Mesothelial cell of epicardium (in vitro differentiated cells): ENCODE measurements around the gene TTLL11. TPM values are rescaled to one million over a fixed set of nuclear protein-coding genes. Genes with fewer than 3 reads are reported as not detected.
"Not testable (repeated sequence)": the region's sequence is repeated elsewhere in the genome, so short reads cannot be mapped to it uniquely, and the experiment has no call there.

ENCODE experiments used
- DNase-seq, 2 experiments: peaks; one replicate each; pipeline ENCODE4 v3.0.0; 2021; ENCODE audit warnings: low spot score in 2 of 2; ENCODE audit not compliant: unreplicated experiment in 2 of 2
- H3K27ac Mint-ChIP-seq: 2 replicates; pipeline ENCODE4 v1.8.0; 2021; ENCODE audit warnings: mixed read lengths
- H3K27me3 Mint-ChIP-seq: 2 replicates; pipeline ENCODE4 v1.8.0; 2021; ENCODE audit warnings: low read depth, mixed read lengths
- H3K36me3 Mint-ChIP-seq: 2 replicates; pipeline ENCODE4 v1.8.0; 2021; ENCODE audit warnings: mixed read lengths
- H3K4me1 Mint-ChIP-seq: 2 replicates; pipeline ENCODE4 v1.8.0; 2021; ENCODE audit warnings: mixed read lengths
- H3K4me3 Mint-ChIP-seq: 2 replicates; pipeline ENCODE4 v1.8.0; 2021; ENCODE audit warnings: mild to moderate bottlenecking, moderate library complexity, mixed read lengths
- H3K9me3 Mint-ChIP-seq: 2 replicates; pipeline ENCODE4 v1.8.0; 2021; ENCODE audit warnings: mixed read lengths
- total RNA-seq: library from RNA; stranded (reverse); gene quantifications from 3 replicates; pipeline ENCODE4 v1.2.1, GENCODE V29; 2021
- TF ChIP-seq, protein P1 (sequence below): fragments of 200-600 bp; sonication (generic); IDR thresholded peaks from one replicate; pipeline ENCODE4 v1.5.0; 2021; ENCODE audit warnings: antibody characterized with exemption; ENCODE audit not compliant: unreplicated experiment

The TTLL11 gene
- total RNA-seq, 1 donor from 2014 or later: 4.8 TPM

- peaks cover 5% of the 10 kb centered on the region for H3K27me3 Mint-ChIP-seq
- peaks cover 7% of the 10 kb centered on the region for H3K36me3 Mint-ChIP-seq
- peaks cover 5% of the 10 kb centered on the region for H3K4me1 Mint-ChIP-seq
- DNase-seq: no peak
- H3K9me3 Mint-ChIP-seq: peaks cover 13% of the 10 kb centered on the region
- no peak overlapping the region for H3K27ac Mint-ChIP-seq
- no peak overlapping the region for H3K4me3 Mint-ChIP-seq
- TF ChIP-seq, protein P1, sequence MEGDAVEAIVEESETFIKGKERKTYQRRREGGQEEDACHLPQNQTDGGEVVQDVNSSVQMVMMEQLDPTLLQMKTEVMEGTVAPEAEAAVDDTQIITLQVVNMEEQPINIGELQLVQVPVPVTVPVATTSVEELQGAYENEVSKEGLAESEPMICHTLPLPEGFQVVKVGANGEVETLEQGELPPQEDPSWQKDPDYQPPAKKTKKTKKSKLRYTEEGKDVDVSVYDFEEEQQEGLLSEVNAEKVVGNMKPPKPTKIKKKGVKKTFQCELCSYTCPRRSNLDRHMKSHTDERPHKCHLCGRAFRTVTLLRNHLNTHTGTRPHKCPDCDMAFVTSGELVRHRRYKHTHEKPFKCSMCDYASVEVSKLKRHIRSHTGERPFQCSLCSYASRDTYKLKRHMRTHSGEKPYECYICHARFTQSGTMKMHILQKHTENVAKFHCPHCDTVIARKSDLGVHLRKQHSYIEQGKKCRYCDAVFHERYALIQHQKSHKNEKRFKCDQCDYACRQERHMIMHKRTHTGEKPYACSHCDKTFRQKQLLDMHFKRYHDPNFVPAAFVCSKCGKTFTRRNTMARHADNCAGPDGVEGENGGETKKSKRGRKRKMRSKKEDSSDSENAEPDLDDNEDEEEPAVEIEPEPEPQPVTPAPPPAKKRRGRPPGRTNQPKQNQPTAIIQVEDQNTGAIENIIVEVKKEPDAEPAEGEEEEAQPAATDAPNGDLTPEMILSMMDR: no peak
Observed at GRCh38 chr9:121983736-121984135, 109.4 kb downstream of the TTLL11 start.

DNA sequence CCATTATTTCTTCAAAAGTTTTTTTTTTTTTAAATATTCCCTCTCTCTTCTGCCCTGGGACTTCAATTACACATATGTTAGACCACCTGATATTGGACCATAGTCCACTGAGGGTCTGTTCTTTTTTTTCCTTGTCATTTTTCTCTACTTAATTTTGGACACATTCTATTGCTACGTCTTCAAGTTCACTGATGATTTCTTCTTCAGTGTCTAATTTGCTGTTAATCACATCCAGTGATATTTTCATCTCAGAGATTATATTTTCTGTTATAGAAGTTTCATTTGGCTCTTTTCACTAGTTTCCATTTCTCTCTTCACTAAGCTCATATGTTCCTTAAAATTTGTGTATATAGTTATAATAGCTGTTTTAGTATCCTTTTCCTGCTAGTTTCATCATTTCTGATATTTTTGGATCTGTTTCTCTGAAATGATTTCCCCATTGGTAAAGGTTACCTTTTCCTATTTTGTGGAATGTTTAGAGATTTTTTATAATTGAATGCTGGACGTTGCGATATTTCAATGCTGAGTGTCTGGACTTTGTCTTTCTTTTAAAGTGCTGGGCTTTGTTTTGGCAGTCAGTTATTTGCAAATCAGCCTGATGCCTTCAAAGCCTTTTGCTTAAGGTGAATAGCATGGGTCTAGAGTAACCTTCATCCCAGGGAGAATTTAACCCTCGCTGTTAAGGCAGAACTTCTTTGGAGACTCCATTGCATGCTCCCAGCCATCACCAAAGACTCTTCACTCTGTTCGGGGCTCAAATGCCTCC is 111.8 kb downstream of the TTLL11 start:
- peaks cover 7% of the 10 kb centered on the region for H3K36me3 Mint-ChIP-seq
- H3K4me3 Mint-ChIP-seq: no peak overlapping the region
- H3K4me1 Mint-ChIP-seq: peaks cover 5% of the 10 kb centered on the region
- no peak for DNase-seq
- H3K27ac Mint-ChIP-seq: no peak overlapping the region
- H3K9me3 Mint-ChIP-seq: peaks cover 13% of the 10 kb centered on the region
- H3K27me3 Mint-ChIP-seq: peaks cover 6% of the 10 kb centered on the region
- TF ChIP-seq, protein P1: no peak

DNA sequence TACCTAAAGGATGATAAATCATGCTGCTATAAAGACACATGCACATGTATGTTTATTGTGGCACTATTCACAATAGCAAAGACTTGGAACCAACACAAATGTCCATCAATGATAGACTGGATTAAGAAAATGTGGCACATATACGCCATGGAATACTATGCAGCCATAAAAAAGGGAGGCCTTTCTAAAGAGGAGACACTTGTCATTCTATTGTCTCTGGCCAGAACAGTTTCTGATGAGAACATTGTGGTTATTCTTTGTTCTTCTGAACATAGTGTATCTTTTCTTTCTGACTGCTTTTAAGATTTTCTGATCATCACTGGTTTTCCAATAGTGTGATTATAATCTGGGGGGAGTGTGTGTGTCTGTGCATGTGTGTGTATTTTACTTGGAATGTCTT is 112.4 kb downstream of the TTLL11 start:
- H3K4me1 Mint-ChIP-seq, H3K4me3 Mint-ChIP-seq, H3K36me3 Mint-ChIP-seq, DNase-seq, H3K27me3 Mint-ChIP-seq, H3K27ac Mint-ChIP-seq: not testable (repeated sequence)
- H3K9me3 Mint-ChIP-seq: peaks cover 13% of the 10 kb centered on the region

DNA sequence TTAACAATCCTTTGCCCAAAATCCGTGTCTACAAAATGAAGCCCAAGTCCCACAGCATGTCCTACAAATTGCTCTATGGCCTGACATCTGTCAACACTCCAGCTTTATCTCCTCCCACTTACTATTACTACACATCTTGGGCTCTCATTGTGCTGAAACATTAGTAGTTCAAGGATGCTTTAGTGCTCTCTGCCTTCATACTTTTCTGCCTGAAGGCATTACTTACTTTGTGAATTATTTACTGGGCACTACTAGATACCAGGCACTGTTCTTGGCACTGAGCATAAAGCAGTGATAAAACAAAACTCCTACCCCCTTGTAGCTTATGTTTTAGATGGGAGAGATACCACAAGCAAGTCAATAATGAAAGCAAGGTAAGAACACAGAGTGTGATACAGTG is 113.4 kb downstream of the TTLL11 start:
- peaks cover 7% of the 10 kb centered on the region for H3K36me3 Mint-ChIP-seq
- H3K27me3 Mint-ChIP-seq: peaks cover 6% of the 10 kb centered on the region
- no peak for DNase-seq
- H3K4me1 Mint-ChIP-seq: peaks cover 3% of the 10 kb centered on the region
- H3K4me3 Mint-ChIP-seq: no peak overlapping the region
- TF ChIP-seq, protein P1: no peak
- no peak overlapping the region for H3K27ac Mint-ChIP-seq
- peaks cover 13% of the 10 kb centered on the region for H3K9me3 Mint-ChIP-seq

DNA sequence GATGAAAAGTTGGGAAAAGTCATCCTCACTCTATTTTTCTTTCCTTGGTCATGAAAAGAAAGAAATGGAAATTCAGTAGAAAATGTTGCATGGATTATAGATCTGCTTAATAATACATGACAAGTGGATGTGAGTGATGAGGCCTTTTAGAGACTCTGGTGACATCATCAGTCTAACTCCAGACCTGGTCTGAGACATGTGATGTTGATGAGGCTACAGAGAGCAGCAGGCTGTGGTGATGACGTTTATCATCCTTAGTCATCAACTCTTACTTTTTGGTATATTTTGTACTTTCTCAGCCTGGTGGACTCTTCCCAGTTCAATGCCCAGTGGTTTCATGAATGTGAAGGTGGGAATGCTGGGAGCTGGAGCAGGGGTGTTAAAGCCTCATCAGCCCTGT is 116.4 kb downstream of the TTLL11 start:
- no peak for DNase-seq
- Mint-ChIP-seq H3K4me1 (peaks cover 2% of the 10 kb centered on the region), H3K9me3 (peaks cover 10% of the 10 kb centered on the region), H3K36me3 (peaks cover 5% of the 10 kb centered on the region), H3K27me3 (peaks cover 6% of the 10 kb centered on the region), H3K27ac (no peak overlapping the region), H3K4me3 (no peak overlapping the region)
- TF ChIP-seq, protein P1: no peak

DNA sequence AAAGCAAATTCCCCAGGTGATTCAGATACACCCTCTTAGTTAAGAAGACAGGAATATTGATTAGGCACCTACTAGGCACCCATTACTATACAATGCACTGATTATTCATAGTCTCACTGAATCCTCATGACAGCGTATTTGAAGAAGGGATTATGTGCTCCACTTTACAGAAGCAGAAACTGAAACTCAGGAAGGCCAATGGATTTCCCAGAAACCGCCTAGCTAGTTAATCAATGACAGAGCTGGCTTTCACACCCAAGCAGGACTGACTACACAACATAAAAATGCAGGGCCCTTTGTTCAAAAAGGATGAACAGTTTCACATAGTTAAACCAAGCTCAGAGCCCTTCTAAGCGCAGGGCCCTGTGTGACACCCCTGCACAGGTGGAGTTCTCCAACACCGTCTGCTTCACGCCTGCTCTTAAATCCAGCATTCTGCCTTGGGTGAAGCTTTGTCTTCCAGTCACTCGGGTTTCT is 117.3 kb downstream of the TTLL11 start:
- no peak overlapping the region for H3K4me3 Mint-ChIP-seq
- TF ChIP-seq, protein P1: no peak
- H3K9me3 Mint-ChIP-seq: peaks cover 3% of the 10 kb centered on the region
- H3K4me1 Mint-ChIP-seq: peaks cover 2% of the 10 kb centered on the region
- peaks cover 4% of the 10 kb centered on the region for H3K36me3 Mint-ChIP-seq
- DNase-seq: no peak
- H3K27me3 Mint-ChIP-seq: peaks cover 6% of the 10 kb centered on the region
- no peak overlapping the region for H3K27ac Mint-ChIP-seq
